Neutrophil (primary cell): ENCODE data around the gene EPHA6.

ENCODE experiments used
- H3K27ac ChIP-seq: fragments of 200-600 bp; sonication (generic); 2 replicates; pipeline ENCODE4 v1.5.1; 2016; ENCODE audit warnings: mild to moderate bottlenecking, moderate library complexity
- H3K27me3 ChIP-seq: fragments of 200-600 bp; sonication (generic); 2 replicates; pipeline ENCODE4 v1.6.0; 2016; ENCODE audit warnings: mild to moderate bottlenecking
- H3K36me3 ChIP-seq: fragments of 200-600 bp; sonication (generic); 2 replicates; pipeline ENCODE4 v1.5.1; 2017
- H3K4me1 ChIP-seq, 2 experiments: fragments of 200-600 bp in 1 of 2; sonication (generic) in 1 of 2; 1 replicate in 1 of 2; 2 replicates in 1 of 2; pipeline versions ENCODE4 v1.5.1 to v1.6.1; 2013 to 2016; ENCODE audit warnings: low read depth in 1 of 2, low read length in 1 of 2, mild to moderate bottlenecking in 1 of 2, moderate library complexity in 1 of 2; ENCODE audit not compliant: control insufficient read depth in 1 of 2, insufficient read depth in 1 of 2
- H3K4me3 ChIP-seq, 2 experiments: fragments of 200-600 bp in 1 of 2; sonication (generic) in 1 of 2; 1 replicate in 1 of 2; 2 replicates in 1 of 2; pipeline ENCODE4 v1.5.1; 2013 to 2016; ENCODE audit warnings: low read depth in 1 of 2, low read length in 1 of 2, mild to moderate bottlenecking in 1 of 2, moderate library complexity in 1 of 2
- H3K9me3 ChIP-seq: fragments of 200-600 bp; sonication (generic); 2 replicates; pipeline ENCODE4 v1.5.1; 2016
- TF ChIP-seq, protein P1 (sequence below): fragments of 200-600 bp; sonication (generic); IDR thresholded peaks from 2 replicates; pipeline ENCODE4 v1.5.1; 2016; ENCODE audit warnings: antibody characterized with exemption

The EPHA6 gene

DNA sequence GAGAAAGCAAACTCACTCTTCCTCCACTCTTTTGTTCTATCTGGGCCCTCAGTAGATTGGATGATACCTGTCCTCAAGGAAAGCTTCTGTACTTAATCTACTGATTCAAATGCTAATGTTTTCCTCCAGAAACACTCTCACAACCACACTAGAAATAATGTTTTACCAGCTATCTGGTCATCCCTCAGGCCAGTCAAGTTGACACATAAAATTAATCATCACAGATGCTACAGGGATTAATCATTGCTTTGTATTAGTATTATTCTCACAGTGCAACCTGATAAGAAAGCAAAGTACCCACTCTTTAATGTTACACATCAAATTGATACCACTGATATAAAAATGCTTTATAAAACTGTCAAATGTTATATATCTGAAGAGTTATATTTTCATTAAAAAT lies 897.3 kb downstream of the EPHA6 start:
- Histone ChIP-seq H3K27ac (no peak overlapping the region), H3K9me3 (no peaks in the 10 kb centered on the region), H3K27me3 (no peaks in the 10 kb centered on the region), H3K4me3 (no peak overlapping the region), H3K4me1 (no peaks in the 10 kb centered on the region), H3K36me3 (no peaks in the 10 kb centered on the region)
- TF ChIP-seq, protein P1, sequence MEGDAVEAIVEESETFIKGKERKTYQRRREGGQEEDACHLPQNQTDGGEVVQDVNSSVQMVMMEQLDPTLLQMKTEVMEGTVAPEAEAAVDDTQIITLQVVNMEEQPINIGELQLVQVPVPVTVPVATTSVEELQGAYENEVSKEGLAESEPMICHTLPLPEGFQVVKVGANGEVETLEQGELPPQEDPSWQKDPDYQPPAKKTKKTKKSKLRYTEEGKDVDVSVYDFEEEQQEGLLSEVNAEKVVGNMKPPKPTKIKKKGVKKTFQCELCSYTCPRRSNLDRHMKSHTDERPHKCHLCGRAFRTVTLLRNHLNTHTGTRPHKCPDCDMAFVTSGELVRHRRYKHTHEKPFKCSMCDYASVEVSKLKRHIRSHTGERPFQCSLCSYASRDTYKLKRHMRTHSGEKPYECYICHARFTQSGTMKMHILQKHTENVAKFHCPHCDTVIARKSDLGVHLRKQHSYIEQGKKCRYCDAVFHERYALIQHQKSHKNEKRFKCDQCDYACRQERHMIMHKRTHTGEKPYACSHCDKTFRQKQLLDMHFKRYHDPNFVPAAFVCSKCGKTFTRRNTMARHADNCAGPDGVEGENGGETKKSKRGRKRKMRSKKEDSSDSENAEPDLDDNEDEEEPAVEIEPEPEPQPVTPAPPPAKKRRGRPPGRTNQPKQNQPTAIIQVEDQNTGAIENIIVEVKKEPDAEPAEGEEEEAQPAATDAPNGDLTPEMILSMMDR: no peak

GRCh38 chr3:97712919-97713318 lies 898.5 kb downstream of the EPHA6 start:
- TF ChIP-seq, protein P1: no peak
- H3K4me3 ChIP-seq: no peak overlapping the region
- no peaks in the 10 kb centered on the region for H3K4me1 ChIP-seq
- no peaks in the 10 kb centered on the region for H3K9me3 ChIP-seq
- H3K27ac ChIP-seq: no peak overlapping the region
- H3K27me3 ChIP-seq: peaks cover 2% of the 10 kb centered on the region
- H3K36me3 ChIP-seq: no peaks in the 10 kb centered on the region

GRCh38 chr3:97713634-97714033 lies 899.2 kb downstream of the EPHA6 start:
- H3K4me1 ChIP-seq: no peaks in the 10 kb centered on the region
- TF ChIP-seq, protein P1: no peak

GRCh38 chr3:97719156-97719821 lies 904.9 kb downstream of the EPHA6 start:
- Histone ChIP-seq H3K9me3 (no peaks in the 10 kb centered on the region), H3K27ac (no peak overlapping the region), H3K36me3 (no peaks in the 10 kb centered on the region), H3K4me3 (no peak overlapping the region), H3K4me1 (no peaks in the 10 kb centered on the region), H3K27me3 (peaks cover 24% of the 10 kb centered on the region)
- TF ChIP-seq, protein P1: no peak

More at GRCh38 chr3:97713634-97714033, 899.2 kb downstream of the EPHA6 start:
- no peak overlapping the region for H3K4me3 ChIP-seq
- no peaks in the 10 kb centered on the region for H3K9me3 ChIP-seq
- no peak overlapping the region for H3K27ac ChIP-seq
- H3K36me3 ChIP-seq: no peaks in the 10 kb centered on the region
- peaks cover 9% of the 10 kb centered on the region for H3K27me3 ChIP-seq

DNA sequence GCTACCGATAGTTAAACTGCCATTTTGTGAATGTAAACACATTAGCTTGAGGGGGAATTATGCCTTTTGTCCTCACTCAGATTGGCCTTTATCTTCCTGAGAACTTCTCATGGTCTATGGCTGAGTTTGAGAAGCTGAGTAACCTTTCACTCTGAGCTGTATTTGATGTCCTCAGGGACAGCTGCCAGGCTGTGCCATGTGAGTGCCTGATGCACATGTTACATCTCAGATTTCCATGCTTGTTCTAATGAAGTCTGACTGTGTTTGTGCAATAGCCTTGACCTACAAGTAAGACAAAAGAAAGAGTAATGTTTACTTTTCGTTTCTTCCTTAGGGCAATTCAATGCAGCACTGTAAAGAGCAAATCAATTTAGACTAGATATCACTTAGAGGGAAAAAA lies 906.0 kb downstream of the EPHA6 start:
- Histone ChIP-seq H3K36me3 (no peaks in the 10 kb centered on the region), H3K9me3 (no peaks in the 10 kb centered on the region), H3K27ac (no peak overlapping the region), H3K4me1 (no peaks in the 10 kb centered on the region), H3K4me3 (no peak overlapping the region), H3K27me3 (peaks cover 24% of the 10 kb centered on the region)
- TF ChIP-seq, protein P1: no peak
